H1 (cell line): ENCODE data around the gene CCL7. TPM values are rescaled to one million over a fixed set of nuclear protein-coding genes. Genes with fewer than 3 reads are reported as not detected.

ENCODE experiments used
- CTCF ChIA-PET: fragments of 300-600 bp; sonication (Branson Sonifier 250); formaldehyde crosslinking; loops from one replicate; lab custom pipeline; 2021; ENCODE audit not compliant: partially characterized antibody; lab: Charles Lee
- POLR2A ChIA-PET: fragments of 300-600 bp; sonication (Branson Sonifier 250); formaldehyde crosslinking; loops from one replicate; lab custom pipeline; 2021; ENCODE audit warnings: inconsistent platforms; ENCODE audit not compliant: partially characterized antibody; lab: Charles Lee
- DNase-seq, 2 experiments: peaks; one replicate each; pipeline versions ENCODE4 v3.0.0 to v3.0.0-alpha.2; 2010 to 2022; ENCODE audit warnings: low spot score in 2 of 2, low read depth in 1 of 2, mixed read lengths in 1 of 2
- FAIRE-seq: peaks from 2 replicates; lab custom pipeline; 2011; peaks lifted over from hg19 to GRCh38; lab: Jason Lieb, UNC
- H2AFZ ChIP-seq: 2 replicates; pipeline ENCODE4 v1.8.1; 2012; ENCODE audit warnings: low read length, inconsistent platforms
- H2AK5ac ChIP-seq: 2 replicates; pipeline ENCODE4 v1.6.1; 2013; ENCODE audit warnings: low read depth, low read length
- H2BK120ac ChIP-seq: replicated peaks from 2 replicates; pipeline ENCODE3; 2013; ENCODE audit warnings: low read depth, low read length, inconsistent platforms
- H2BK12ac ChIP-seq: 2 replicates; pipeline ENCODE4 v1.6.1; 2013; ENCODE audit warnings: low read depth, low read length
- H2BK15ac ChIP-seq: 2 replicates; pipeline ENCODE4 v1.6.1; 2013; ENCODE audit warnings: low read length
- H2BK20ac ChIP-seq: 2 replicates; pipeline ENCODE4 v1.6.1; 2013; ENCODE audit warnings: low read length
- H2BK5ac ChIP-seq: 2 replicates; pipeline ENCODE4 v1.6.1; 2013; ENCODE audit warnings: low read depth, low read length
- H3K14ac ChIP-seq: 2 replicates; pipeline ENCODE4 v1.6.1; 2013; ENCODE audit warnings: inconsistent platforms; ENCODE audit not compliant: insufficient read length
- H3K18ac ChIP-seq: 2 replicates; pipeline ENCODE4 v1.6.1; 2013; ENCODE audit warnings: low read length; ENCODE audit errors: extremely low read depth
- H3K23ac ChIP-seq: 2 replicates; pipeline ENCODE4 v1.6.1; 2013; ENCODE audit warnings: inconsistent platforms; ENCODE audit not compliant: insufficient read length
- H3K23me2 ChIP-seq: 2 replicates; pipeline ENCODE4 v1.6.1; 2013; ENCODE audit warnings: low read depth, low read length
- H3K27ac ChIP-seq: 2 replicates; pipeline ENCODE4 v1.6.1; 2011; ENCODE audit warnings: low read depth, low read length, inconsistent platforms
- H3K27me3 ChIP-seq, 4 experiments: replicated peaks in 1 of 4; 1 replicate in 1 of 4; 2 replicates in 3 of 4; pipeline versions ENCODE4 v1.6.1 to v1.8.1; 2011 to 2013; ENCODE audit warnings: low read length in 3 of 4, mild to moderate bottlenecking in 3 of 4, inconsistent platforms in 2 of 4, mixed read lengths in 2 of 4, moderate library complexity in 1 of 4; ENCODE audit not compliant: control insufficient read depth in 3 of 4, insufficient read depth in 3 of 4; ENCODE audit errors: extremely low read depth in 1 of 4
- H3K36me3 ChIP-seq, 4 experiments: 2 replicates each; pipeline versions ENCODE4 v1.6.1 to v1.8.1; 2011 to 2013; ENCODE audit warnings: mild to moderate bottlenecking in 4 of 4, low read length in 3 of 4, moderate library complexity in 2 of 4, control low read depth in 1 of 4, inconsistent platforms in 1 of 4; ENCODE audit not compliant: insufficient read depth in 4 of 4, control insufficient read depth in 2 of 4
- H3K4ac ChIP-seq: replicated peaks from 2 replicates; pipeline ENCODE3; 2013; ENCODE audit warnings: low read length, low read depth, mixed read lengths, inconsistent platforms; ENCODE audit not compliant: insufficient read length
- H3K4me1 ChIP-seq, 4 experiments: replicated peaks in 1 of 4; 1 replicate in 1 of 4; 2 replicates in 3 of 4; pipeline versions ENCODE4 v1.6.1 to v1.8.1; 2011 to 2013; ENCODE audit warnings: low read length in 3 of 4, inconsistent platforms in 2 of 4, mixed read lengths in 1 of 4; ENCODE audit not compliant: insufficient read depth in 4 of 4, control insufficient read depth in 3 of 4
- H3K4me2 ChIP-seq, 2 experiments: 2 replicates each; pipeline versions ENCODE4 v1.6.1 to v1.8.1; 2011 to 2013; ENCODE audit warnings: low read depth in 2 of 2, low read length in 2 of 2, control low read depth in 1 of 2, inconsistent platforms in 1 of 2, mild to moderate bottlenecking in 1 of 2; ENCODE audit not compliant: insufficient read depth in 1 of 2
- H3K4me3 ChIP-seq, 4 experiments: fragments of 200-600, 300-600 bp in 1 of 4; sonication (generic), shearing (Covaris generic), sonication (Bioruptor Twin) in 1 of 4; 2 replicates each; pipeline versions ENCODE4 v1.5.1 to v1.8.1; 2011 to 2016; ENCODE audit warnings: low read length in 4 of 4, low read depth in 3 of 4, control low read depth in 2 of 4, inconsistent platforms in 2 of 4, mild to moderate bottlenecking in 2 of 4, mixed read lengths in 1 of 4, moderate library complexity in 1 of 4; ENCODE audit not compliant: insufficient read depth in 2 of 4; ENCODE audit errors: extremely low read depth in 1 of 4
- H3K56ac ChIP-seq: replicated peaks from 2 replicates; pipeline ENCODE3; 2013; ENCODE audit warnings: low read depth, mild to moderate bottlenecking, mixed read lengths, low read length, inconsistent platforms; ENCODE audit not compliant: insufficient read length
- H3K79me1 ChIP-seq: 2 replicates; pipeline ENCODE4 v1.6.1; 2013; ENCODE audit warnings: low read depth, low read length, control low read depth
- H3K79me2 ChIP-seq, 2 experiments: 2 replicates each; pipeline versions ENCODE4 v1.6.1 to v1.8.1; 2012 to 2013; ENCODE audit warnings: low read length in 2 of 2, mild to moderate bottlenecking in 2 of 2, inconsistent platforms in 1 of 2; ENCODE audit not compliant: insufficient read depth in 2 of 2, control insufficient read depth in 1 of 2
- H3K9ac ChIP-seq, 4 experiments: replicated peaks in 1 of 4; 1 replicate in 1 of 4; 2 replicates in 3 of 4; pipeline versions ENCODE4 v1.6.1 to v1.8.1; 2011 to 2013; ENCODE audit warnings: low read depth in 3 of 4, low read length in 3 of 4, control low read depth in 2 of 4, mild to moderate bottlenecking in 2 of 4, moderate library complexity in 2 of 4, inconsistent platforms in 1 of 4; ENCODE audit errors: extremely low read depth in 1 of 4
- H3K9me3 ChIP-seq, 2 experiments: 2 replicates each; pipeline versions ENCODE4 v1.6.1 to v1.8.1; 2012 to 2013; ENCODE audit warnings: mild to moderate bottlenecking in 2 of 2, moderate library complexity in 2 of 2, control low read depth in 1 of 2, inconsistent platforms in 1 of 2, low read depth in 1 of 2, low read length in 1 of 2, mixed read lengths in 1 of 2; ENCODE audit not compliant: insufficient read depth in 2 of 2
- H4K20me1 ChIP-seq, 2 experiments: replicated peaks in 1 of 2; 2 replicates each; pipeline versions ENCODE3 to v1.8.1; 2011 to 2013; ENCODE audit warnings: inconsistent platforms in 2 of 2, low read length in 2 of 2, mild to moderate bottlenecking in 1 of 2; ENCODE audit not compliant: insufficient read depth in 2 of 2, control insufficient read depth in 1 of 2
- H4K5ac ChIP-seq: 2 replicates; pipeline ENCODE4 v1.6.1; 2013; ENCODE audit warnings: low read length, low read depth, mixed read lengths, inconsistent platforms; ENCODE audit not compliant: insufficient read length
- H4K8ac ChIP-seq: 2 replicates; pipeline ENCODE4 v1.8.0; 2013; ENCODE audit warnings: mild to moderate bottlenecking, moderate library complexity, low read length, inconsistent platforms; ENCODE audit not compliant: insufficient read depth; ENCODE audit errors: extremely low read depth
- H4K91ac ChIP-seq: replicated peaks from 2 replicates; pipeline ENCODE3; 2013; ENCODE audit warnings: low read length, mixed read lengths, inconsistent platforms; ENCODE audit not compliant: insufficient read length
- BRCA1 ChIP-seq: IDR thresholded peaks from 2 replicates; pipeline ENCODE4 v1.6.1; 2012; ENCODE audit warnings: low read depth, low read length, improper control_type of control experiment
- CBX5 ChIP-seq: fragments of 300-800, 300-1000 bp; sonication (generic); IDR thresholded peaks from 2 replicates; pipeline ENCODE4 v1.7.1; 2016; ENCODE audit warnings: antibody characterized with exemption, low read length, low read depth
- CHD2 ChIP-seq: IDR thresholded peaks from 2 replicates; pipeline ENCODE4 v1.6.1; 2012; ENCODE audit warnings: low read length, improper control_type of control experiment
- CREB1 ChIP-seq: IDR thresholded peaks from 2 replicates; pipeline ENCODE4 v1.6.1; 2012; ENCODE audit warnings: inconsistent platforms
- JUN ChIP-seq: IDR thresholded peaks from 2 replicates; pipeline ENCODE4 v1.6.1; 2011; ENCODE audit warnings: low read depth, mild to moderate bottlenecking, improper control_type of control experiment, low read length
- PHF8 ChIP-seq: fragments of 200-600 bp; sonication (generic); conservative IDR thresholded peaks from 2 replicates; pipeline ENCODE4 v1.7.1; 2012; ENCODE audit warnings: low read depth, mild to moderate bottlenecking, inconsistent platforms, low read length, moderate library complexity
- RFX5 ChIP-seq: IDR thresholded peaks from 2 replicates; pipeline ENCODE4 v1.6.1; 2011; ENCODE audit warnings: low read depth, low read length, improper control_type of control experiment, borderline replicate concordance
- SP4 ChIP-seq: IDR thresholded peaks from 2 replicates; pipeline ENCODE4 v1.6.1; 2012; ENCODE audit warnings: low read length, inconsistent platforms
- WGBS, 2 experiments: shearing (Covaris generic) in 1 of 2; methylation state at CpG; one replicate each; pipeline versions ENCODE4 v1.1.6 to v1.1.7; 2013 to 2015; ENCODE audit warnings: low lambda C conversion rate in 2 of 2, mixed read lengths in 2 of 2, inconsistent platforms in 1 of 2, low coverage in 1 of 2, missing lambda C conversion rate in 1 of 2; ENCODE audit not compliant: insufficient replicate concordance in 2 of 2, insufficient coverage in 1 of 2, insufficient read length in 1 of 2; ENCODE audit errors: extremely low coverage in 1 of 2, missing lambda C conversion rate in 1 of 2; 5-methylcytosine and 5-hydroxymethylcytosine counted together
- polyA plus RNA-seq, 7 experiments: library from polyadenylated mRNA; depleted of rRNA in 3 of 7; stranded (reverse) in 5 of 7; unstranded in 2 of 7; fragments of >200 nt in 5 of 7; fragments of 200-250 nt in 2 of 7; gene quantifications; 1 replicate in 5 of 7; 2 replicates in 1 of 7; 4 replicates in 1 of 7; pipeline versions ENCODE4 v1.2.1 to v1.2.3, GENCODE V29; 2011 to 2013; ENCODE audit warnings: missing spikeins in 2 of 7, mixed read lengths in 2 of 7
- total RNA-seq: library from RNA; stranded (reverse); fragmentation: NEBNext Ultra II Directional; extraction: Animal tissue kit (Norgen Biotek cat#: 25700); gene quantifications from 2 replicates; pipeline ENCODE4 v1.2.1, GENCODE V29; 2021
- TF ChIP-seq, protein P1 (sequence below): IDR thresholded peaks from 2 replicates; pipeline ENCODE4 v1.6.1; 2012; ENCODE audit warnings: low read length, inconsistent platforms

CCL7 gene
- total and polyA plus RNA-seq, 2 of the 8 experiments (the other 6 are each of a cell fraction or from before 2014, with no cell fraction given), result not detected

DNA sequence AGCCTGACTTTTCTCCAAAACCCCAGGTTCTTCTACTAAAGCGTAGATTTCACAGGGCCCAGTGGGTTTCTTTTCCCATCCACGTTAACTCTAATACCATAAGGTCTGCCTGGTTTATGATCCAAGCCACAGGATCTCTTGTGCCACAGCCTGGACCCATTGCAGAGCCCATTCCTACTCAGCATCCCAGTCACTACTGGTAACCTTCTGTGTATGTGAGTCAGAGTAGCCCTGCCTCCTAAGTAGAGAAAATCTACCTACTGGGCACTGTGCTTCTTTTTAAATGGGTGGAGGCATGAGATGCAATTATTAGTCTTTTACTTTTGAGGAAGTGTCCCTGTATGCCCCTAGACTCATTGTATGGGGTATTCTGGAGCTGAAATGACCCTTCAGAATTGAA, 29.0 kb downstream of the CCL7 start:
- no peak for FAIRE-seq

More for the DNA sequence above, 29.0 kb downstream of the CCL7 start:
- no peak overlapping the region for H2BK15ac ChIP-seq
- no peak overlapping the region for H4K5ac ChIP-seq
- H3K18ac ChIP-seq, result no peak overlapping the region
- H3K4ac ChIP-seq, result no peak overlapping the region
- H2BK12ac ChIP-seq, result no peak overlapping the region
- H3K79me2 ChIP-seq, result no peaks in the 10 kb centered on the region
- H3K36me3 ChIP-seq, result no peaks in the 10 kb centered on the region
- no peak overlapping the region for H2AFZ ChIP-seq
- WGBS, 2 experiments, result 97% methylated on average over 2 of the region's 2 CpGs; no CpG with 5 or more reads in 1 of the 2 experiments
- no peak overlapping the region for H3K4me3 ChIP-seq
- no peak overlapping the region for H3K14ac ChIP-seq
- TF ChIP-seq, protein P1, sequence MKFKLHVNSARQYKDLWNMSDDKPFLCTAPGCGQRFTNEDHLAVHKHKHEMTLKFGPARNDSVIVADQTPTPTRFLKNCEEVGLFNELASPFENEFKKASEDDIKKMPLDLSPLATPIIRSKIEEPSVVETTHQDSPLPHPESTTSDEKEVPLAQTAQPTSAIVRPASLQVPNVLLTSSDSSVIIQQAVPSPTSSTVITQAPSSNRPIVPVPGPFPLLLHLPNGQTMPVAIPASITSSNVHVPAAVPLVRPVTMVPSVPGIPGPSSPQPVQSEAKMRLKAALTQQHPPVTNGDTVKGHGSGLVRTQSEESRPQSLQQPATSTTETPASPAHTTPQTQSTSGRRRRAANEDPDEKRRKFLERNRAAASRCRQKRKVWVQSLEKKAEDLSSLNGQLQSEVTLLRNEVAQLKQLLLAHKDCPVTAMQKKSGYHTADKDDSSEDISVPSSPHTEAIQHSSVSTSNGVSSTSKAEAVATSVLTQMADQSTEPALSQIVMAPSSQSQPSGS, result no peak
- TF ChIP-seq CHD2 (no peak), BRCA1 (no peak), PHF8 (no peak), JUN (no peak), CBX5 (no peak), SP4 (no peak), CREB1 (no peak), RFX5 (no peak)
- TF ChIP-seq, all 59 proteins: peak for 0
- no peak overlapping the region for H2AK5ac ChIP-seq
- H3K9ac ChIP-seq, result no peak overlapping the region
- H4K8ac ChIP-seq, result no peak overlapping the region
- no peaks in the 10 kb centered on the region for H3K79me1 ChIP-seq
- no peak overlapping the region for H3K56ac ChIP-seq
- H4K91ac ChIP-seq, result no peak overlapping the region
- CTCF ChIA-PET, result interaction anchor here (1.1 to 13.3 kb wide), 2 partner anchors 63 to 96 kb away, joined by 3 to 210 read pairs; no protein-coding TSS in a partner anchor
- H2BK20ac ChIP-seq, result no peak overlapping the region
- H3K23me2 ChIP-seq, result no peaks in the 10 kb centered on the region
- H3K27ac ChIP-seq, result no peak overlapping the region
- H2BK120ac ChIP-seq, result no peak overlapping the region
- H3K4me1 ChIP-seq, result no peaks in the 10 kb centered on the region
- no peak overlapping the region; a peak in 1 of 4 replicates for H3K4me2 ChIP-seq
- peaks cover 0 to 6% (median 4%) of the 10 kb centered on the region in 4 experiments; a peak in 4 of 7 replicates for H3K27me3 ChIP-seq
- no peak overlapping the region for H3K23ac ChIP-seq
- POLR2A ChIA-PET, result interaction anchor here (0.6 to 1.0 kb wide), 2 partner anchors 28 to 540 kb away, joined by 3 to 4 read pairs; no protein-coding TSS in a partner anchor
- no peaks in the 10 kb centered on the region for H4K20me1 ChIP-seq
- H3K9me3 ChIP-seq, result no peaks in the 10 kb centered on the region
- DNase-seq, result no peak
- H2BK5ac ChIP-seq, result no peak overlapping the region
